Measurements from ENCODE around the gene CSE1L. TPM values are rescaled to one million over a fixed set of nuclear protein-coding genes. Genes with fewer than 3 reads are reported as not detected.

The CSE1L gene
- total and polyA plus RNA-seq, 7 donors, result 37.2 to 75.7 (median 51.7) TPM

DNA sequence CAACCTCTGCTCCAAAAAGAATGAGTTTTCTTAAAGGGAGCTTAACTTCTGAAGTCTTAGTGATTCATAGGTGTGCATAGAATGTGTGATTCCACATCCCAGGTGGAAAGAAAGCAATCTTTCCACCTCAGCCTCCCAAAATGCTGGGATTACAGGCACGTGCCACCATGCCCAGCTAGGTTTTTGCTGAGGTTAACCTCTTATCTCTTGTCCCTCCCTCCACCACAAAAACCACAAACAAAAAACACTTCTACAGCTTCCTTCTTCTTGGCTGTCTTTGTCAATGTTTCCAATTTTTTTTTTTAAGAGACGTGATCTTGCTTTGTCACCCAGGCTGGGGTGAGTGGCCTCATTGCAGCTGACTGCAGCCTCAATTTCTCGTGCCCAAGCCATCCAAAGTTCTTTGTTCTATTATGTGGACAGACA lies 8.1 kb upstream of the CSE1L start:
- no peaks in the 10 kb centered on the region for H3K9me3 ChIP-seq
- H3K4me3 ChIP-seq, result no peak overlapping the region
- no peak overlapping the region for H3K27ac ChIP-seq
- DNase-seq (no peak), ATAC-seq (no peak)
- H3K27me3 ChIP-seq (ENCODE audit: insufficient read depth in 3 of 3, low read length in 2 of 3), result no peaks in the 10 kb centered on the region
- H3K36me3 ChIP-seq (ENCODE audit: insufficient read depth in 1 of 2, low read depth in 1 of 2), result peaks cover 3 to 38% of the 10 kb centered on the region in 2 donors
- WGBS, 3 donors, result 68 to 86% (median 70%) methylated on average over 3 of the region's 3 CpGs
- no peaks in the 10 kb centered on the region for H3K4me1 ChIP-seq
- TF ChIP-seq, protein P1, sequence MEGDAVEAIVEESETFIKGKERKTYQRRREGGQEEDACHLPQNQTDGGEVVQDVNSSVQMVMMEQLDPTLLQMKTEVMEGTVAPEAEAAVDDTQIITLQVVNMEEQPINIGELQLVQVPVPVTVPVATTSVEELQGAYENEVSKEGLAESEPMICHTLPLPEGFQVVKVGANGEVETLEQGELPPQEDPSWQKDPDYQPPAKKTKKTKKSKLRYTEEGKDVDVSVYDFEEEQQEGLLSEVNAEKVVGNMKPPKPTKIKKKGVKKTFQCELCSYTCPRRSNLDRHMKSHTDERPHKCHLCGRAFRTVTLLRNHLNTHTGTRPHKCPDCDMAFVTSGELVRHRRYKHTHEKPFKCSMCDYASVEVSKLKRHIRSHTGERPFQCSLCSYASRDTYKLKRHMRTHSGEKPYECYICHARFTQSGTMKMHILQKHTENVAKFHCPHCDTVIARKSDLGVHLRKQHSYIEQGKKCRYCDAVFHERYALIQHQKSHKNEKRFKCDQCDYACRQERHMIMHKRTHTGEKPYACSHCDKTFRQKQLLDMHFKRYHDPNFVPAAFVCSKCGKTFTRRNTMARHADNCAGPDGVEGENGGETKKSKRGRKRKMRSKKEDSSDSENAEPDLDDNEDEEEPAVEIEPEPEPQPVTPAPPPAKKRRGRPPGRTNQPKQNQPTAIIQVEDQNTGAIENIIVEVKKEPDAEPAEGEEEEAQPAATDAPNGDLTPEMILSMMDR (IDR thresholded peaks at IDR 0.05), result no peak
- intact Hi-C loops (cut with DNase I), result no loop called here

DNA sequence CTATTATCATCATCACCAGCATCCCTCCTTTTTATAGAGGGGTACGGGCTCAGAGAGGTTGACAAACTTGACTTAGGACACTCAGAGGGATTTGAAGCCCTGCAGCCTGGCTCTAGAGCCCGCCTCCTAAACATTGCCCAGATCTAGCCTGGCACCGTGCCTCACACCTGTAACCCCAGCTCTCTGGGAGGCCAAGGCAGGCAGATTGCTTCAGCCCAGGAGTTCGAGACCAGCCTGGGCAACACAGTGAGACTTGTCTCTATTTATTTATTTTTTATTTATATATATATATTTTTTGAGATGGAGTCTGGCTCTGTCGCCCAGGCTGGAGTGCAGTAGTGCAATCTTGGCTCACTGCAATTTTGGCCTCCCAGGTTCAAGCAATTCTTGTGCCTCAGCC lies 6.3 kb upstream of the CSE1L start:
- no peak for DNase-seq
- 87 to 92% (median 91%) methylated on average over 5 of the region's 5 CpGs for WGBS, 3 donors
- Histone ChIP-seq H3K9me3 (no peaks in the 10 kb centered on the region), H3K27me3 (ENCODE audit: insufficient read depth in 3 of 3, low read length in 2 of 3) (no peaks in the 10 kb centered on the region), H3K4me1 (no peaks in the 10 kb centered on the region), H3K27ac (no peak overlapping the region), H3K36me3 (ENCODE audit: insufficient read depth in 1 of 2, low read depth in 1 of 2) (peaks cover 0 to 19% of the 10 kb centered on the region in 2 donors), H3K4me3 (no peak overlapping the region)
- intact Hi-C loops (cut with DNase I), result no loop called here
- no peak for ATAC-seq
- TF ChIP-seq, protein P1 (IDR thresholded peaks at IDR 0.05), result no peak

DNA sequence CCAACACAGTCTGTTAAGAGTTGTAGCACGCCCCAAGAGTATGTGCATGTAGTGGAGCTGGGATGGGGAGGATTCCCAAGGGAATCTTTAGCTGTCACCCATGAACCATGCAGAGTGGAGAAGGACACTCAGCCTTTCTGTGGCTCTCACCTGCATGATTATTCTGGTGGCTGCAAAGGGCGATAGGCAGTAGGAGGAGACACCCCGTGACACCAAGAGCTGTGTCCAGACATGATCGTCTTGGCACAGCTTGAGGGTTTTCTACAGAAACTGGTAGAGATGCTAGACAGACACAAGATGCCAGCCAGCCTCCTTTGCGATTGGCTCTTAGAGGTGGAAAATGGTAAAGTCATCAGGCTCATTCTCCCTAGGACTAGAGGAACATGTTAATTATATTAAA lies 3.1 kb upstream of the CSE1L start:
- Histone ChIP-seq H3K36me3 (ENCODE audit: insufficient read depth in 1 of 2, low read depth in 1 of 2) (peaks cover 0 to 1% of the 10 kb centered on the region in 2 donors), H3K9me3 (no peaks in the 10 kb centered on the region), H3K4me1 (peaks cover 15% of the 10 kb centered on the region), H3K27ac (no peak overlapping the region), H3K4me3 (no peak overlapping the region), H3K27me3 (ENCODE audit: insufficient read depth in 3 of 3, low read length in 2 of 3) (no peaks in the 10 kb centered on the region)
- WGBS, 3 donors, result 84 to 93% (median 90%) methylated on average over 5 of the region's 5 CpGs
- TF ChIP-seq, protein P1 (IDR thresholded peaks at IDR 0.05), result no peak
- DNase-seq, result no peak
- no peak for ATAC-seq
- intact Hi-C loops (cut with DNase I), result no loop called here

DNA sequence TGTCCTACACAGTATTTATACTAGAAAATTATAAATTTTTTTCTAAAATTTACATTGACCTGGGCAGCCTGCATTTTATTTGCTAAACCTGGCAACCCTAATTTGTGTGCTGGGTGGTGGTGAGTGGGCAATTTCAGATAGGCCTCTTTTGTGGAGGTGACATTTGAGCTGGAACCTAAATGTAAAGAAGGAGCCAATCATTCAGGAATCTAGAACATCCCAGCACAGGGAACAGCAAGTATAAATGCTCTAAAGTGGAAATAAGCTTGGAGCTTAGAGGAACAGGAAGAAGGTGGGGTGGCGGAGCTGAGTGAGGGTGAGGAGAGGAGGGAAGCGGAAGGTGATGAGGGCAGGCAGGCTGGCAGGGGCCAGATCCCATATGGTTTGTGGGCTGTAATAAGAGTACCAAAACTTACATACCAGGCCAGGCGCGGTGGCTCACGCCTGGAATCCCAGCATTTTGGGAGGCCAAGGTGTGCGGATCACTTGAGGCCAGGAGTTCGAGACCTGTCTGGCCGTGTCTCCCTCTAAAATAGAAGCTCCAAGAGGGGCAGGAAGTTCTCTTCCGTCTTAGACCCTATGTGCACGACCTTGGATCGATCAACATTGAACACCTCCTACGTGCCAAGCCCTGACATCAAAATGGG lies 549 bp upstream of the CSE1L start:
- peaks cover 19% of the 10 kb centered on the region for H3K4me1 ChIP-seq
- peak; percentile 28 to 67 for DNase-seq
- H3K36me3 ChIP-seq (ENCODE audit: insufficient read depth in 1 of 2, low read depth in 1 of 2), result peaks cover 0 to 3% of the 10 kb centered on the region in 2 donors
- peak in 2 of 4 donors; percentile 1 to 4 for ATAC-seq
- TF ChIP-seq, protein P1 (IDR thresholded peaks at IDR 0.05), result no peak
- WGBS, 3 donors, result 10 to 13% (median 11%) methylated on average over 12 of the region's 12 CpGs
- H3K4me3 ChIP-seq, result peak overlapping the region; percentile 95
- intact Hi-C loops (cut with DNase I), result no loop called here
- peak overlapping the region; percentile 93 for H3K27ac ChIP-seq
- H3K27me3 ChIP-seq (ENCODE audit: insufficient read depth in 3 of 3, low read length in 2 of 3), result no peaks in the 10 kb centered on the region
- no peaks in the 10 kb centered on the region for H3K9me3 ChIP-seq

DNA sequence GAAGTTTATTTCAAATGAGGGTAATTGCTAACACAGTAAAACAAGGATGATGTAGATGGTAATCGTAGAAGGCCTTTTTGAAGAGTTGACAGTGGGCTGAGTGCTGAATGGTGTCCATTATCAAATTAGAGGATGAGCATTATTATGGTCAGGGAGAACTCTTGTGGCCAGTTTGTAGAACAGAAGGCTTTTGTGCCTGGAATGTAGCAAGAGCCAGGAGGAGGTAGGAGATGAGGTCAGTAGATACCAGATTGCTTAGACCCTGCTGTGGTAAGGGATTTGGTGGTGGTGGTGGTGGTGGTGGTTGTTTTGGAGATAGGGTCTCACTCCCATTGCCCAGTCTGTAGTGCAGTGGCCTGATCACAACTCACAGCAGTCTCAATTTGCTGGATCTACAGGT lies 6.2 kb downstream of the CSE1L start:
- intact Hi-C loops (cut with DNase I), result no loop called here
- no peak for ATAC-seq
- Histone ChIP-seq H3K27me3 (ENCODE audit: insufficient read depth in 3 of 3, low read length in 2 of 3) (no peaks in the 10 kb centered on the region), H3K4me3 (no peak overlapping the region), H3K9me3 (no peaks in the 10 kb centered on the region), H3K4me1 (peaks cover 27% of the 10 kb centered on the region), H3K36me3 (ENCODE audit: insufficient read depth in 1 of 2, low read depth in 1 of 2) (peaks cover 0 to 28% of the 10 kb centered on the region in 2 donors), H3K27ac (no peak overlapping the region)
- DNase-seq, result no peak
- WGBS, 3 donors, result 84 to 92% (median 90%) methylated on average over 1 of the region's 1 CpG
- TF ChIP-seq, protein P1 (IDR thresholded peaks at IDR 0.05), result no peak
